ENCODE results near the gene TST.

DNA sequence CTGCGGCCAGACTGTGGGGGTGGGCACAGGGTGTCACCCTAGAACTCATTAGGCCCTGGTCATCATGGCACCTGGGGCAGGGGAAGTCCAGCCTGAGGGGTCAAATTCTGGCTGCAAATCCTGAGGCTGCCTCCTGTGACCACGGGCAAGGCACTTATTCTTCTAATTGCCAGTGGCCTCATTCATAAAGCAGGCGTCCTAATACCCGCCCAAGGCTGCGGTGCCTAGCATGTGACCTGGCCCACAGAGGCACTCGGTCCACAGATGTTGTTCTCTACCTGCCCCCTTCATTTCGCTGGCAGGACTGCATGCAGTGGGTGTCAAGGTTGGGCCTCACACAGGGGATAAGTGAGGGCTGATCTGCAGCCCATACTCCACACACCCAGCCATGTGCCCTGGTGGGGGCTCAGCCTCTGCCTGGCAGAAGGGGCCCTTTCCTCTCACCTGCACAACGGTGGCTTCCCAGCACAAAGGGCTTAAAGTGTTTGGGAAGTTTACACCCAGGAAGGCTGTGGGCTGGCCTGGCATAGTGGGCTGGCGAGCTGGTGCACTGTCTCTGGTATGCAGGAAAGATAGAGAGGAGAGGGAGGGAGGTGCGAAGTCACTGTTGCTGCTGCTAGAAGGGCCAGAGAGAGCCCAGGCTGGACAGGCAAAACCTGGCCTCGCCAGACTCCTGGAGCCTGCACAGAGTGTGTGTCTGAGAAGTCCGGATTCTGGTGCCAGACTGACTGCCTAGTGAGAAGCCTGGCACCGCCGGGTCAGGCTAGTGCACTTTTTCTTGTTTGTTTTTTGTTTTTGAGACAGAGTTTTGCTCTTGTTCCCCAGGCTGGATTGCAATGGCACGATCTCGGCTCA, 3.5 kb upstream of the TST start:
- TF ChIP-seq, protein P1, sequence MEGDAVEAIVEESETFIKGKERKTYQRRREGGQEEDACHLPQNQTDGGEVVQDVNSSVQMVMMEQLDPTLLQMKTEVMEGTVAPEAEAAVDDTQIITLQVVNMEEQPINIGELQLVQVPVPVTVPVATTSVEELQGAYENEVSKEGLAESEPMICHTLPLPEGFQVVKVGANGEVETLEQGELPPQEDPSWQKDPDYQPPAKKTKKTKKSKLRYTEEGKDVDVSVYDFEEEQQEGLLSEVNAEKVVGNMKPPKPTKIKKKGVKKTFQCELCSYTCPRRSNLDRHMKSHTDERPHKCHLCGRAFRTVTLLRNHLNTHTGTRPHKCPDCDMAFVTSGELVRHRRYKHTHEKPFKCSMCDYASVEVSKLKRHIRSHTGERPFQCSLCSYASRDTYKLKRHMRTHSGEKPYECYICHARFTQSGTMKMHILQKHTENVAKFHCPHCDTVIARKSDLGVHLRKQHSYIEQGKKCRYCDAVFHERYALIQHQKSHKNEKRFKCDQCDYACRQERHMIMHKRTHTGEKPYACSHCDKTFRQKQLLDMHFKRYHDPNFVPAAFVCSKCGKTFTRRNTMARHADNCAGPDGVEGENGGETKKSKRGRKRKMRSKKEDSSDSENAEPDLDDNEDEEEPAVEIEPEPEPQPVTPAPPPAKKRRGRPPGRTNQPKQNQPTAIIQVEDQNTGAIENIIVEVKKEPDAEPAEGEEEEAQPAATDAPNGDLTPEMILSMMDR (IDR thresholded peaks at IDR 0.05; ENCODE audit: insufficient read depth, low read length, poor library complexity, severe bottlenecking) = no peak
- TF ChIP-seq EZH2phosphoT487 (conservative IDR thresholded peaks at IDR 0.05; ENCODE audit: low read length) = no peak
